HG03139 (cell line): ENCODE measurements around the gene VEGFC.

Experiments
- ATAC-seq: cut with Tn5 transposase; IDR thresholded peaks from one replicate; pipeline ENCODE4 v1.9.1; 2021; ENCODE audit not compliant: unreplicated experiment

VEGFC gene

GRCh38 chr4:176792326-176793059 lies at the start of gene VEGFC:
VEGFC (minus strand) TSS chr4:176792922; CDS start chr4:176792311, 611 bp downstream.
- peak; percentile 78 for ATAC-seq

- no peak for ATAC-seq
These were observed 49.0 kb upstream of the VEGFC start for GRCh38 chr4:176841711-176842112.

GRCh38 chr4:176840166-176840565 lies 47.4 kb upstream of the VEGFC start:
- ATAC-seq: no peak

GRCh38 chr4:176839656-176840055 lies 46.9 kb upstream of the VEGFC start:
- ATAC-seq: no peak

- ATAC-seq: no peak
These were observed 46.1 kb upstream of the VEGFC start for GRCh38 chr4:176838601-176839433.

- no peak for ATAC-seq
These were observed 44.6 kb upstream of the VEGFC start for GRCh38 chr4:176837169-176837895.

- ATAC-seq: no peak
These were observed 41.8 kb upstream of the VEGFC start for GRCh38 chr4:176834531-176834930.

GRCh38 chr4:176833400-176834175 lies 40.9 kb upstream of the VEGFC start:
- no peak for ATAC-seq

- no peak for ATAC-seq
These were observed 38.2 kb upstream of the VEGFC start for GRCh38 chr4:176830971-176831370.

GRCh38 chr4:176825586-176825985 lies 32.9 kb upstream of the VEGFC start:
- no peak for ATAC-seq

- ATAC-seq: no peak
These were observed 32.1 kb upstream of the VEGFC start for GRCh38 chr4:176824645-176825366.

GRCh38 chr4:176818531-176818930 lies 25.8 kb upstream of the VEGFC start:
- no peak for ATAC-seq

- no peak for ATAC-seq
These were observed 24.5 kb upstream of the VEGFC start for GRCh38 chr4:176817204-176817603.

GRCh38 chr4:176814770-176815169 lies 22.0 kb upstream of the VEGFC start:
- no peak for ATAC-seq

- no peak for ATAC-seq
These were observed 17.9 kb upstream of the VEGFC start for GRCh38 chr4:176810481-176811249.

- ATAC-seq: no peak
These were observed 14.2 kb upstream of the VEGFC start for GRCh38 chr4:176806778-176807375.

- no peak for ATAC-seq
These were observed 12.4 kb upstream of the VEGFC start for GRCh38 chr4:176805155-176805554.

GRCh38 chr4:176800891-176801534 lies 8.3 kb upstream of the VEGFC start:
- no peak for ATAC-seq
